Activated CD4-positive, alpha-beta T cell treated with anti-CD3 and anti-CD28 coated beads, Interleukin-2, amount 50 U/mL, for 24 hours (primary cell): Measurements from ENCODE around the gene SF3A2.

ENCODE experiments used
- DNase-seq, 2 donors: peaks; one replicate each; pipeline ENCODE4 v3.0.0-alpha.2; 2020; ENCODE audit warnings: low read depth in 1 of 2, low spot score in 1 of 2

SF3A2 gene

GRCh38 chr19:2226051-2226839, 10.4 kb upstream of the SF3A2 start:
- DNase-seq, result no peak

- no peak for DNase-seq
Observed at GRCh38 chr19:2226840-2227360, 9.7 kb upstream of the SF3A2 start.

GRCh38 chr19:2227415-2228156, 9.0 kb upstream of the SF3A2 start:
- no peak for DNase-seq

- no peak for DNase-seq
Observed at GRCh38 chr19:2228157-2229030, 8.2 kb upstream of the SF3A2 start.

- DNase-seq, result no peak
Observed at GRCh38 chr19:2229103-2230032, 7.3 kb upstream of the SF3A2 start.

GRCh38 chr19:2230033-2230531, 6.5 kb upstream of the SF3A2 start:
- no peak for DNase-seq

- DNase-seq, result no peak
Observed at GRCh38 chr19:2230807-2231533, 5.7 kb upstream of the SF3A2 start.

- DNase-seq, result no peak
Observed at GRCh38 chr19:2231621-2232221, 4.9 kb upstream of the SF3A2 start.

- no peak for DNase-seq
Observed at GRCh38 chr19:2232286-2233151, 4.1 kb upstream of the SF3A2 start.

GRCh38 chr19:2233601-2234280, 2.9 kb upstream of the SF3A2 start:
- DNase-seq, result no peak

- DNase-seq, result no peak
Observed at GRCh38 chr19:2234996-2235380, 1.6 kb upstream of the SF3A2 start.

- no peak for DNase-seq
Observed at GRCh38 chr19:2235381-2236063, 1.1 kb upstream of the SF3A2 start.

- no peak for DNase-seq
Observed at GRCh38 chr19:2236064-2236313, 635 bp upstream of the SF3A2 start.

GRCh38 chr19:2237051-2237868, 636 bp downstream of the SF3A2 start:
- no peak for DNase-seq

- no peak for DNase-seq
Observed at GRCh38 chr19:2237869-2238153, 1.2 kb downstream of the SF3A2 start.

GRCh38 chr19:2239173-2239572, 2.5 kb downstream of the SF3A2 start:
- DNase-seq, result no peak
